GM18861 (cell line): ENCODE measurements around the gene CACHD1.
"Not testable (repeated sequence)": the region's sequence is repeated elsewhere in the genome, so short reads cannot be mapped to it uniquely, and the experiment has no call there.

Experiments
- ATAC-seq: cut with Tn5 transposase; IDR thresholded peaks from one replicate; pipeline ENCODE4 v1.9.1; 2021; ENCODE audit not compliant: unreplicated experiment

CACHD1 gene

DNA sequence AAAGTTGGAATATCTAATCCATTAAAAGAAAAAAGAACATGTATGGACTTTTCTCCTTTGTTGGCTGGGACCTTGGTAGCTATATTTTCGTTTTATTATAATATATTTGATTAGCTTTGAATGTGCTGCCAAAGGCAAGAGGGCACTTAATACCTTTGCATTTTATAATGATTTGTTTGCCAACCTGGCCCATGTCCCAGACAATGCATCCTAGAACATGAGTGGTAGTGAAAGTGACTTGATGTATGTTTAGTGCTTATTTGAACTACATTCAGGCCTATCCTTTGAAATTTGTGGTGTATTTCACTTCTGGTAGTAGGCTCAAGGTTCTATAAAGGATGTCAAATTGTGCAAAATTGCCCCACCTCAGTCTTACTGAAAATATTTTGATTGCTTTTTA is 25.9 kb downstream of the CACHD1 start:
- no peak for ATAC-seq

DNA sequence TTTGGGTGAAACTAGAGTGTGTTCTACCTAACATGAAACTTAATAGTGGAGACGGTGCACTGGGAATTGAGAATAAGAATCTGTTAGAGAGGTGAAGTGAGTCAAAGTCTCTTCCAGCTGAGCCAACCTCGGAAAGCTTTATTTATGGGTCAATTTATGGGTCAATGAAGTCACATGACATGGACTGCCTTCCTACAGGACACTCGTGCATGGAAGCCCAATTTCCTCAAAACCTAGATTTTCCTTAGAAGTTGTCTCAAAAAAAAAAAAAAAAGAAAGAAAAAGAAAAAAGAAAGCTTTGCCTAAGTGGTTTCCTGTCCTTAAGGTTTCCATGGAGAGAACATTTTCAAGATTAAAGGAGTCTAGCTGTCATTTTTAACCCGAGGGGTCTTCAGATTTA is 26.7 kb downstream of the CACHD1 start:
- no peak for ATAC-seq

DNA sequence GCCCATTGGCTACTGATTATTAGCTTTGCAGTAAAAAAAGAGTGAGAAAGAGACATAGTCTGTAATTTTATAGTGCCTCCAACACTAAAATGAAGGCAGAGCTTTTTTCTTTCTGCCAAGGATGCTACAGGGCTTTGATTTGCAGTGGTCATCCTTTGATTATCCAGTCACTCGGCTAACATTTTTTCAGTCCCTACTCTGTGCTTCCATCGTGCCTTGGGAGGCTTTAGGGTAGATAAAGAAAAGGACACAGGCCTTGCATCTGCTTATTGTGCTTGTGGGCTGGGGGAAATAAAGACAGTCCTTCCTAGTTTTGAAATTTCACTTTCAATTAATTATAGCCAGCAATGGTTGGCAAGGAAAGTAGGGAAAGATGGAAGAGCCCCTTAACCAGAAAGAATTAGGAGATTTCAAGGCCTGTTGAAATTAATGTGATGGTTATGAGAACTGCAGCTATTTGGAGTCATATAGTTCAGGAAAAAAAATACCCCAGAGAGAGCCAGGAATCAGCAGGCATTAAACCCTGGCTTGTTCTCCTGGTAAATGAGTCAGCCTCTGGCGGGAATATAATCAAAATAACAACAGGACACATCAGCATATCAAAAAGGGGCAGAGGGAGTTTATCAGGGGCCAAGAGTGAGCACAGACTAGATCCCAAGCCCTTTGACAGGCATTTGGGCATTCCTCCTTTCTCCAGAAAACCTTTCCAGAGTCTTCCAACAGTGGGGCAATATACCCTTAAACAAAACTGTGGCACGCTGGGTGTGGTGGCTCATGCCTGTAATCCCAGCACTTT is 27.4 kb downstream of the CACHD1 start:
- no peak for ATAC-seq

DNA sequence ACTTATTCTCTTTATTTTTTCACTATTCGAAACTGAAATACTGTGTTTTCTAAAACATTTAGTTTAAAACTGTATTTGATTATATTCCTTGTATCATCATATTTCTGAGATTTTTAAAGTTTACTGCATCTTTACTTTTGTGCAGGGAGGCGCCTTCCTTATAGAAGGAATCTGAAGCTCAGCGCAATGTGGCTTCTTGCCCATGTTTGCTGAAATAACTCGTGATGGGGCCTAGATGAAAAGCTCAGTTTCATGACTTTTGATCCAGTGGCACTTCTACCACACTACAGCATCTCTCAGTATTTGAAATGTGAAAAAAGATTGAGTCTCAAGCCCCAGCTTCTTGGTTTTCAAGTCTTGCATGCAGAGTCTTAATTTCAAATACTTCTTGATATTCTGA is 28.4 kb downstream of the CACHD1 start:
- ATAC-seq: no peak

DNA sequence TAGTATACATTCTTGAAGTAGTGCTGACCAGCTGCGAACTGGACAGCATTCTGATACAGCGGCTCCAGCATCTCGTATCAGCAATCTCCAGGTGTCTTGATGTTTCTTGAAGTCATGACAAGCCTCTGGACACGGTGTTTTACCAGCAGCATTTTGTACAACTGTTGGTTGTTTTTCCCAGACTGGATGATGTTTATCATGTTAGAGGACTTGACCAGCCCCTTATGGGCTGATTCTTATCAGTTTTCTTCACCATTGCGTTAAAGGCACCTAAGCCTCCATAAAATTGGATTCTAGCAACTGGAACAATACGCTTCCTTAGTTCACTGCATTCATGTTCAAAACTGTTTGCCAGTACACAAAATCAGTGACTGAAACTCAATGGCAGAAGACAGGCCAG is 29.1 kb downstream of the CACHD1 start:
- ATAC-seq: no peak

DNA sequence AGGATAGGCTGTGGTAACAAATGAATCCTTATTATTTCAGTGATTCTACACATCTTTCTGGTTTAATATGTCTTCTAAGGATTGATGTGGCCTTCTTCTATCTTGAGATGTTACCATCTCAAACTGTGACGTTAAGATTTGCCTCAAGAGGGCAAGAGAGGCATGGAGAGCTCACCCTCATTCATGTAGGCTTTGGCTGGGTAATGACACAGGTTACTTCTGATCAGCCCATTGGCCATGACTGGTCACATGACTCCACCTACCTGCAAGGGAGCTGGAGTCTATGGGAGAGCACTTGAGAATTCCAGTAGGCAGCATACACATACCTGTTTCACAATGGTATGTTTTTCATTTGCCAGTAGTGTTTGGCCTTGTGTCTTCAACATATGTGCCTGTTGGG is 30.0 kb downstream of the CACHD1 start:
- ATAC-seq: no peak

DNA sequence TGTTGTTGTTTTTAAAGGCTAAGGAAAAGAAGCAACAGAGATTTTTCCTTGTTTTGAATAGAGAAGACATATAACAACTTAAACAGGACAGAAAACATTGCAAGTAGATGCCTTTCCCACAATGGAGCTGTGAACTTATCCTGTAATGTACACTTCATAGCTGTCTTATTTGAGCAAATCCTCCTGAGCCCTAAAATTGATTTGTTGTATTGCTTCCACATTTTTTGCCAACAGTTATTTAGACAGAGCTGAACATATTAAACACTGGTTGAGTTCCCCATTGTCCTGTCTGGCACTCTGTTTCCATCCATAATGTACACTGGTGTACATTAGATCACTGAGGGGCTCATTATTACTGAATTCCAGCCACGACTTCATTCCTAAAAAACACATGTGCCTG is 32.2 kb downstream of the CACHD1 start:
- no peak for ATAC-seq

DNA sequence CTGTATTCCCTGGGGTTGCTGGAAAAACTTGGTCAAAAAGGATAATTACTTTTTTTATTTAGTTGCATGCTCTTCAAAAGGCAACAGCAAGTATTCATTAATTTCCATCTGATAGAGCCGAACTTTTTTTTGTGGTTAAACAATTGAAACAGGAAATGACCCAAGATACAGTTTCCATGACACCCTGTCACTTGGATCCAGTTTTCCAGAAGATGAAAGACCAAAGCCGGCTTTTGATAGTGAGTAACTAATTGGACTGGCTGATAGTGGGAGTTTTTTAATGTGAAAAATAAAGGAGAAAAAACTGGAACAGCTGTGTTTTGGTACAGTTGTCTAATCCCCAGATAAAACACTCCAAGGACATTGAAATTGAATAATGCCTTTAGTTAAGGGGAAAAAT is 33.0 kb downstream of the CACHD1 start:
- no peak for ATAC-seq

DNA sequence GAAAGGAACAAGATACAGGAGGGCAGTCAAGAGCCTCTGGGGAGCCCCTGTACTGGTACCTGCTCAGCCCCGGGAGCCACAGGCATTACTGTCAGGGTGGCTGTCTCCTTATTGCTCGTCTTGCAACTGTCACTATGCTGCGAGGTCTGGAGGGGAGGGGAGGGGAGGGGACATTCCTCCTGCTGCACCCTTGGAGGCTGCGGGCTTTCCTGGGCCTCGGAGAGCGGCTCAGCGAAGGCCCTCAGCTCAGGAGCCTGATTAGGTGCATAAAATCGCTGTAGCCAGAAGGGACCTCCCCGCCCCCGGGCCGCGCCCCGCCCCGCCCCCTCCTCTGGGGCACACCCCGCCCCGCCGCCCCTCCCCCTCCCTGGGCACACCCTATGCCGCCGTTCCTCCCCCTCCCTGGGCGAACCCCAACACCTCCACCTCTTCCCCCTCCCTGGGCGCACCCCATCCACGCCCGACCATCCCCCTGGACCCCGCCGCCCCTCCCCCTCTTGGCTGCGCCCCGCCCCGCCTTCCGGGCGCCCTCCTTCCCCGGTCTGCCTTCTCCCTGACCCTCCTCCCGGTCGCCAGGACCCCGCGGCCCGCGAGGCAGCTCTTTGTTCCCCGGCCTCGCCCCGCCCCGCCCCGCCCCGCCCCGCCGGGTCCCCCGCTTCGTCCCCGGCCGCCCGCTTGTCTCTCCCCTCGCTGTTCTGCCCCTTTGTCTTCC is 35.5 kb downstream of the CACHD1 start:
- no peak for ATAC-seq

DNA sequence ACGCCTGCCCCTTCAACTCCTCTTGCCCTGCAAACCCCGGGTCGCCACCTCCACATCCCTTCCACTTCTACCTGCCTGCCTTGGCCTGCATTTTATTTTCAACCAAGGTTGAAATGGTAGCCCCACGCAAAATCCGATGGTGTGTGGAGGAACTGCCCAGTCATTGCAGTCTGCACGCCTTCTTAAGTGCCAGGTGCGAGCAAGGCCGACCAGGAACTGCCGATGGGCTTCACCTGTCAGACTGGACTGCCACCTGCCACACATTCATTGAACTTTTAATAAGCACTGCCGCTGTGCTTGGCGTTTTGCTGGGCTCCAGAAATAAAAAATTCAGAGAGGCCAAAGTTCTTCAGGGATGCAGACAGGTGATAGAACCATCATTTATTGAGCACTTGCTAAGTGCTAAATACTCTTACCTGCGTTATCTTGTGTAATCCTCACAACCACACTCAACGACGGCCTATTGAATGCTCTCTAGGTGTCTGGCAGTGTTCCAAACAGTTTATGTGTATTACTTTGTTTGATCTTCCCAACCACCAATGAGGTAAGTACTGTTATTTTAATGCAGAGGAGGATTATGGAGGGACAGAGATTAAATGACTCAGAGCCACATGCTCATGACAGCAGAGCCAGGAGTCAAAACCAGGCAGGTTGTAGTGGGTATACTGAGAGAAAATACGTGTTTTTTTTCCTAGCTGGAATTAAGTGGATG is 36.2 kb downstream of the CACHD1 start:
- ATAC-seq: no peak

DNA sequence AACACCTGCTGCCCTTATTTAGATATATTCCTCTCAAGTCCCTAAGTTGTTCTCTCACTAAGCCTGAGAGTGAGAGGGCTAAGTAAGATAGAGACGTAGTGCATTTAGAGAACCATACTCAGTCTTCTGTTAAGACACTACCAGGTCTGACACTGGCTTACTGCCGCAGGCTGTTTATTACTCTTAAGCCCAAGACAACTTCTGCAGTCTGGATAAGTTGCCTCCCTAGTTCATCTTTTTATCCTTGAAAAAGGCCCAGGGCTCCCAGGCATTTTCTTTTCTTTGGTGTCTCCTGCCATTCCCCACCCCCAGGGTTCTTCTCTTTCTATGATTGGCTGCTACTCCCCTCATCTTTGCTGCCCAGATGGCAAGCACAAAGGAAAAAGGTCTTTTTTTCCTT is 38.7 kb downstream of the CACHD1 start:
- ATAC-seq: no peak

DNA sequence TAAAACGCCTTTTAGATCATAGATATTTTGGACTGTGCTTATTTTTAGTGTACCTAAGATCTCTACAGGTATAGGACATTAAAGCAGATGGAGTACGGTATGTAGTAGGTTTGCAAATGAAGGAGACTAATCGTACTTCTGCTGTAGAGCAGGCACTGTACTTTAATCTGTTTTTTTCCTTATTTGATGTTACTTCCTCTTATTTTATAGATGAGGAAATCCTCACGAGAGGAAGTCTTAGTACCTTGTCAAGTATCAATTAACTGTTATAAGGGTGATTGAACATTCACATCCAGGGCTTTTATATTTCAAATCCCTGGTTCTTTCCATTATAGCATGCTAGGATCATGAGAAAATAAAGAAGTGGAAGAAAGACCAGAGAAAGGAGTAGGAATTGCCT is 41.1 kb downstream of the CACHD1 start:
- no peak for ATAC-seq

DNA sequence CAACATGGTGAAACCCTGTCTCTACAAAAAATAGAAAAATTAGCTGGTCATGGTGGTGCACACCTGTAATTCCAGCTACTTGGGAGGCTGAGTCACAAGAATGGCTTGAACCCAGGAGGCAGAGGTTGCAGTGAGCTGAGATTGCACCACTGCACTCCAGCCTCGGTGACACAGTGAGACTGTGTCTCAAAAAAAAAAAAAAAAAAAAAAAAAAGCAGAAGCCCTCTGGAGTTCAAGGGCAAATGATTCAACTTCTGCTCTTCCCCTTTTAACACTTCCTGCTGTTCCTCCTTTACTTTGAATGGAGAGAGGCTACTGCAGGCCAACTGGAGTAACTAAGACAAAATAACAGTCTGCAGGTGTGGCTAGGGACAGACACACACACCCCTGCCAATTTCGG is 42.3 kb downstream of the CACHD1 start:
- ATAC-seq: not testable (repeated sequence)

DNA sequence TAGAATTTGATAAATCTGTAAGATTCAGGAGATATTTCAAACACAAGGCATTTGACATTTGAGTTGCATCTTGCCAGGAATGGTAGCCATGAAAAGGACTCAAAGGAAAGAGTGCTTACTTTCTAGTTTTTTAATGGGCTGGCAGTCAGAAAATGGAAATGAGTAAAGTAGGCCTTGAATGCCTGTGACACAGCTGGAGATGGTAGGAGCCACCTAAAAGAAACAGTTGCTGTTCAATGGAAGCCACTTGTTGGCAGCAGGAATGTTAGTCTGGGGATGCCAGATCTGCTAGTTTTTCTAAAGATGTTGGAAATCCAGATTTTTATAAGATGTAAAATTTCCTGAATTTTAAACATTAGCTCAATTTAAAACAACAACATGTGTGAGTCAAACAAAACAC is 43.6 kb downstream of the CACHD1 start:
- no peak for ATAC-seq

DNA sequence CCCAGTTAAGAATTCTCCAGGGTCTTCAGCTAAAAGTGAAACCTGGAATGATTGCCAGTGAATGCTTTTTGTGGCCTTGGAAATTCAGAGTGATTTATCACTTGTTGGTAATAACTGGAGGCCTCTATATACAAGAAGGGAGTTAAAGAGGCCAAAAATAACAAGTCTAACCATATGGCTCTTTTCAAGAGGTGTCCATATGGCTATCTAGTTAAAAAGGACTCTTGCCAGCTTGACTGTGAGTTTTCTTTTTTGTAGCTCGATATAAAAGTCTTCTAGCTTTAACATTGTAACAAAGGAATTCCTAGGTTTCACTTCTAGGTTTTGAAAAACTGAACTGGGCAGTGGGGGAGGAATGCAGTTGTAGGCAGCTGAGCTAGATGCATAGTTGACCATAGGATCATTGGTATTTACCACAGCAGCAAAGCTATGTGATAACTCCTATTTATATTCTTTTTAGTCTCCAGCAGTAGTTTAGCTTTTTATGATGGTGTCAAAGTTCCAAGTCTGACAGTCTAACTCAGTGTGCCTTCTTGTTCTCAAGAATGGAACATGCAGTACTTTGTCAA is 44.4 kb downstream of the CACHD1 start:
- ATAC-seq: no peak

DNA sequence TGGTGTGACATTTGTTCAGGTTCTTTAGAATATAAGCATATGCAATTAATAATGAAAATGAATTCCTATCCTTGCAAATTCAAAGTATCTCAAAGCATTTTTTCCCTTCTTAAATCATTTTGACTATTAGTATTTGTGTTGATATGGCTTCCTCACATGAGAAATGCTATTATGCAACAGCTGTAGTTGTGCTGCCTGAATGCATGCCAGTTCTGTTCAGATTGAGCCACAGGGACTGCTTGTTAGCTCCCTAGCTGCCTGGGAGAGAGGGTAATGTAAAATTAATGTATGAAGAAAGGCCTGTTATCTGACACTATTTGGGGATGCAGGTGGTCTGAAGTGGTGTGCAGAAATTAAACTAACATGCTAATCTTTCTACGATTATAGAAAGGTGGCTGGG is 45.5 kb downstream of the CACHD1 start:
- no peak for ATAC-seq

DNA sequence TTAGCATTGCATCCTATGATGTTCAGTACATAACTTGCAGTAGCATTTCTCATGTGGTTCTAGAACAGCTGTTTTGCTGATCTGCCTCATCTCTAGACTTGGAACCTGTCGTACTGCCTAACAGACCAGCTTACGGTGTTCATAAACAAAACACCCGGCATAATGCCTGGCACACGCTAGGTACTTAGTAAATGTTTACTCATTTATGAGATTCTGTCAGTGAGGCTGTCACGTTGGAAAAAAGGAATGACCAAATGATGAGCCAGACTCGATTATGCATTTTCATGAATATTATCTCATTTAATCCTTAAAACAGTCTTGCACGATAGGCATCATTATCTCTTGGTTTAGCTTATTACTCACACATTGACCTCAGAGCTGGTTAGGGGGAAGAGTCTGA is 46.4 kb downstream of the CACHD1 start:
- no peak for ATAC-seq

DNA sequence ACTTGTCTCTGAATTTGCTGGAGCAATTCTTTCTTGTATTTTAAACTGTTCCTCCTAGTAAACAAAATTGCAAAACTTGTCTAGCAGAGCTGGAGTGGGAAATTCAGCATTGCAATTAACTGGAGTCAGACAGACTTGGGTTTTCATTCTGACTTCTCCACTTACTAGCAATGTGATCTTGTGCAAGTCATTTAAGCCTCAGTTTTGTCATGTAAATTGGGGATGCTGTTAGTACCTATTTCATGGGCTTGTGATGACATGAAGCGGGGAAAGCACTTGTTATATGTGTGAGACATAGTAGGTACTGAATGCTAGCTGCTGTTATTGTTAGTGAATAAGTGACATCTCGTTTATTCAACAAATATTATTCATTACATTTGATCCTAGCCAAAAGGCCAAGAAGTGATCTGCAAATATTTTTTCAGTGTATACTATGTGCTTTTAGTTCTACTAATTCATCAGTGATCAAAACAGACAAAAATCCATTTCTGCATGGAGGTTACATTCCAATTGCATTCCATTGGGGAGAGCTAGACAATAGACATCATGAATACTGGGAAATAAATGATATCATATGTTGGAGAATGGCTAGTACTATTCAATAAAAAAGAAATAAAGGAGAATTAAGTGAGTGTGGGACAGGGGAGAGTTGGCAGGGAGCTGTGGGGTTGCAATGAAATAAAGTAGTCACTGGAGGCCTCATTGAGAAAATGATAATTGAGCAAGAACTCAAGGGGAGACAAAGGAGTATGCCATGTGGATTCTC is 47.1 kb downstream of the CACHD1 start:
- no peak for ATAC-seq

DNA sequence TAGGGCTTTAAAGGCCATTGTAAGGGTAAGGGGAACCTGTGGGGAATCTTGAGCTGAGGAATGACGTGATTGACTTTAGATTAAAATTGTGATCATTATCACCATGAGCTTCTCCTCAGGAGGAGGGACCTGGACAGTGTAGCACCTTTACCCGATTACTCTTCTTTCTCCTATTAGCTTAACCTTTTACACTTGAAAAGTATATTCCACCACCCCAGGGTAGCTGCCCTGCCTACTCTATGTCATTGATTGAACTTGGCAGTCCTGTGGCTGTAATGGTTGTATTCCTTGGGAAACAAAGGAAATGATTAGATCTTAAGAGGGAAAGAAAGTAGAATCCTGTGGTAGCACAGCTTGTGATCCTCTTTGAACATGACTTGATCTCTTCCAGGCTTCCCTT is 47.7 kb downstream of the CACHD1 start:
- ATAC-seq: no peak

DNA sequence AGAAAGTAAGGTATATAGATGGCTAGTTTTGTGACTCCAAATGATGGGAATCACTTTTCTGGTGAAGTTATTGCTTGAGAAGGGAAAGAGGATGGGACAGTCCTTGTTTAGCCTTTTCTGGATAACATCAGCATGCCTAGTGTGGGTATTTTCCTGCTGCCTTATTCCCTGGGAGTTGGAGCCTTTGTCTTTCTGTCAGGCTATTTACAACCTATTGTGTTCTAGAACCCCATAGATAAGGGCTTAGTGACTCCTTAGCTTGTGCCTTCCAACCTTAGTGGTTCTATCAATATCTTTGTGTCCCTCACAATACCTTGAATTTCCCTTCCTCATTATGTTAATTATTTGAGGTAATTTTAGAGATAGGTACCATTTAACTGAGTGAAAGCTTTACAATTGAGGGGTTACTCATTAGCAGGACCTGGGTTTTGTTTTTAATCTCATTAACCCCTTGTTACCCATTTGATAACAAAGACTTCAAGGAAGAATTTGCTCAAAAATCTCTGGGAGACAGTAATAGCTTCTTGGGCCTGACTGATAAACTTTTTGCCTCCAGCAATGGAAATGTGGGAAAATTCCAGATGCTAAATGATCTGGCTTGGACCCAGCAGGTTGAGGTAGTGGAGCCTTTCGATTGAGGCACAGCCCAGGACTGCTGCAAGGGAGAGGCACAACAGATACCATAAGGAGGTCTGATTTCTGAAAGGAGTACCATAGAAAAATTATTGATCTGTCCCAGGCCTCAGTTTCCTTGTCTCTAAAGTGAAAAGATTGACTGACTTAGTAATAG is 49.0 kb downstream of the CACHD1 start:
- ATAC-seq: no peak
